GM10847 (cell line): ENCODE measurements around the gene YIPF1.
A peak's percentile ranks its signal among the peaks of the same experiment; 100 is the strongest.

Experiments
- POLR2A ChIP-seq: IDR thresholded peaks from 2 replicates; pipeline ENCODE4 v1.6.1; 2011; ENCODE audit not compliant: insufficient read length; ENCODE audit errors: extremely low read depth

Gene YIPF1

DNA sequence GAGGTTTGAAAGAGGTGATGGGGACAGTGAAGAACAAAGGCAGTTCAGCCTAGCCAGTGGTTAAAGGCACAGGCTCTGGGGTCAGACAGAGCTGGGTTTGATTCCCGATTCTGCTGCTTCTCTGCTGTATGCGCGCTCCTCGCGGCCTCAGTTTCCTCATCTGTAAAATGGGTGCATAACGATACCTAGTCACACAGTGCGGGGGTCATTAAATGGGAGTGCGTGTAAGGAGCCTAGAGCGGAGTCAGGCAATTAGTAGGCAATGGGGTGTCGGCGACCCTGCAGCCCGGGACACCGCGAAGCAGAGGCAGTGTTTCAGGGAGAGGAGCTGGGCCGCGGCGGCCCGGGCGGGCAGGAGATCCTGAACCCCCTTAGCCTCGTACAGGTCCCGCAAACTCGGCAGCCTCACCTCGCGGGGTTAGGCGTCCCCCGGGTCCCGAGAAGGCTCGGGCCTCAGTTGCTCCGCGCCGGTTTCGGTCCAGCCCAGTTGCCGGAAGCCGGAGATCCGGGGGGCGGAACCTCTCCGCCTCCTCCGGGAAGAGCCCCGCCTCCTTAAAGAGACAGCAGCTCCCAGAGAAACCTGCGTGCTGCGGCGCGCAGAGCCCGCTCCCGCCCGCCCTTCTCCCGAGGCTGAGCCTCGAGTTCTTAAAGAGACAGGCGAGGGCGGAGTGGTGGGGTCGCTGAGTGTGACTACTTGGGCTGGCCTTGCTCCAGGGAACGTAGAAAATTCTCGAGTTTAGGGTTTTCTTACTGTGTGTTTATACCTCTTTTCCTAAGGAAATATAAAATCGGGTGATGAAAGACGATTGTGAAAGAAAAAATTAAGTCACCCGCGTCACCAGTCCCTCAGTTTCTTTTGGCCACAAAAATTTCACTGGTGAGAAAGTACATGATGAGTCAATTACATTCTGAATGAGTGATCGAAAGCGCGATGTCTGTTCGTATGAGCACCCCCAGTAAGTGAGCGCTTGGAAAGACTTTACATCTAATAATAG, at the start of gene YIPF1:
Gene YIPF1, minus strand, starts transcription at position 494 of the 995 bp plus-strand sequence. CDS start 860 bp downstream, outside the sequence.
- TF ChIP-seq POLR2A: peak; percentile 65

DNA sequence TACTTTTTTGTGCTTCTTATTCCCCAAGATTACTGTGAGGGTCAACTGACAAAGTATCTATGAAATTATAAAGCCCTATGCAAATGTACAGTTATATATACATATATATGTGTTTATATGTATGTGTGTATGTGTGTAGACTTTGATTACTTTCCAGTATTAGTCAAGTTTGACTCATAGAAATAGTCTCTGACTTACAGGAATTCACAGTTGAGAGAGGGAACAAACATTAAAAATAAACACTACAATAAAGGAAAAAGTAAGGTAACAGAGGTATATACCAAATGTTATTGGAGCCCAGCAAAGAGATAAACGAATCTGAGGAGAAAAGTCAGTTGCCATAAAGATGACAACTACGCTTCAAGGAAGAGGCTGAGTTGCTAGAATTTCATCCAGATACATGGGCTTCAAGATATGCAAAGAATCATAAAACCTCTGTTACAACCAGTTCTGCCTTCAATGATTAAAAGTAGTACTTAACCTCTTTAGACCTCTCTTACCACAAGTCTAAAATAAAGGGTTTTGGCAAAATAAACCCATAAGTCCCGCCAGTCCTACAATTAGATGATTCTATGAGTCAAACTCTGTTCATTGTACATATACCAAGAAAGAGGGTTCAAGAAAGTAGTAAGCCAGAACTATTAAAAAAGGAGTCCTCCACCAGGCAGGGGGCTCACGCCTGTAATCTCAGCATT, 48.7 kb upstream of the YIPF1 start:
- TF ChIP-seq POLR2A: no peak

DNA sequence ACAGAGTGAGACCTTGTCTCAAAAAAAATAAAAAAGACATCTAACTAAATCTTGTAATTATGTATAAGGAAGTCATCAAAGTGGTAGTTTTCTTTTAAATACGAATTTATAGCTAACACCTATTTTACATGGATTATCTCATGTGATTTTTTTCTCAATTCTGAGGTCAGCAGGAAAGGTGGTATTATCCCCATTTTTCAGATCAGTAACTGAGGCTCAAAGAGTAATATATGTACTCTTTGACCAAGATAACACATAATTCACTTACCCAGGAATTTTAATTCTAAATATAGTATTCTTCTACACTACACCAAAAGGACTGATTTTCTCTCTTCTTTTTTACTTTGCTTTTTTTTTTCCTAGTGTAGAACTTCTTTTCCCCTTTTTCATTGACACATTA, 46.8 kb upstream of the YIPF1 start:
- no peak for TF ChIP-seq POLR2A

DNA sequence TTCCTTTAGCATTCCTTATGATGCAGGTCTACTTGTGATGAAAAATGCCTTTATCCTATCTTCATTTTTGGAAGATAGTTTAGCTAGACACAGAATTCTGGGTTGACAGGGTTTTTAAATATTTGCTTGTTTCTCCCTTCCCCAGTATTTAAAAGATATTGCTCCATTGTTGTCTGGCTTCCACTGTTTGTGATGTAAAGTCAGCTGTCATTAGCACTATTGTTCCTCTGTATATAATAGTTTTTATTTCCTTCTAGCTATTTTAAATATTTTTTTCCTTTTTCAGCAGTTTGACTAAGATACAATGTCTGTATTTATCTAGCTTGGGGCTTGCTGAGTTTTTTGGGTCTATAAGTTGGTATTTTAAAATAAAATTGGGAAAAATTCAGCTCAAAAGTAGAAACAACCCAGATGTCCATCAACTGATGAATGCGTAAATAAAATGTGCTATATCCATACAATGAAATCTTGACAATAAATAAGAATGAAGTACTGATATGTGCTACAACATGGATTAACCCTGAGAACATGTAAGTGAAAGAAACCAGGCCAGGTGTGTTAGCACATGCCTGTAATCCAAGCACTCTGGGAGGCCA, 44.7 kb upstream of the YIPF1 start:
- TF ChIP-seq POLR2A: no peak

DNA sequence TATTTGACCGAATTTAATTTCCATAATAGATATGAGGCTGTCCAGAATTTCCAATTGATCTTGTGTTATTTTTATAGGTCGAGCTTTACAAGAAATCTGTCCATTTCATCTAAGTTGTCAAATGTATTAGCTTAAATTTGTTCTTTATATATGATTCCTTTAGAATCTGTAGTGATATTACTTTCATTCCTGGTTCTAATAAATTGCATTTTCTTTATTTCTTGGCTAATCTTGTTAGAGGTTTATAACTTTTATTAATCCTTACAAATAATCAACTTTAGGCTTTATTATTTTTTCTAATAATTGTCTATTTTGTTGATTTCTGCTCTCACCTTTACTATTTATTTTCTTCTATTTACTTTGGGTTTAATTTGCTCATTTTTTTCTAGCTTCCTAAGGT, 41.9 kb upstream of the YIPF1 start:
- TF ChIP-seq POLR2A: no peak

DNA sequence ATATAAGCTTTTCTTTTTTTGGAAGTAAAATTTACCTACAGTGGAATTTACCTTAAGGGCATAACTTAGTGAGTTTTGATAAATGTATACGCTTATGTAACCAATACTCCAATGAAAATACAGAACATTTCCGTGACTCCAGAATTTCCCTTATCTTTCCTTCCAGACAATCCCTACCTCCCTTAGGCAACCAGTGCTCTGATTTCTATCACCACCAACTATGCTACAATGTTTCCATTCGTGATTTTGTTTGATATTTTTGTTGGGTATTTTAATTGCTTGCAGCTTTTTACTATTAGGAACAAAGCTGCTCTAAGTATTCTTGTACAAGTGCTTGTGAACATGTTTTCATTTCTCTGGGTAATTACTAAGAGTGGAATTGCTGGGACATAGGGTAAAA, 41.3 kb upstream of the YIPF1 start:
- no peak for TF ChIP-seq POLR2A

DNA sequence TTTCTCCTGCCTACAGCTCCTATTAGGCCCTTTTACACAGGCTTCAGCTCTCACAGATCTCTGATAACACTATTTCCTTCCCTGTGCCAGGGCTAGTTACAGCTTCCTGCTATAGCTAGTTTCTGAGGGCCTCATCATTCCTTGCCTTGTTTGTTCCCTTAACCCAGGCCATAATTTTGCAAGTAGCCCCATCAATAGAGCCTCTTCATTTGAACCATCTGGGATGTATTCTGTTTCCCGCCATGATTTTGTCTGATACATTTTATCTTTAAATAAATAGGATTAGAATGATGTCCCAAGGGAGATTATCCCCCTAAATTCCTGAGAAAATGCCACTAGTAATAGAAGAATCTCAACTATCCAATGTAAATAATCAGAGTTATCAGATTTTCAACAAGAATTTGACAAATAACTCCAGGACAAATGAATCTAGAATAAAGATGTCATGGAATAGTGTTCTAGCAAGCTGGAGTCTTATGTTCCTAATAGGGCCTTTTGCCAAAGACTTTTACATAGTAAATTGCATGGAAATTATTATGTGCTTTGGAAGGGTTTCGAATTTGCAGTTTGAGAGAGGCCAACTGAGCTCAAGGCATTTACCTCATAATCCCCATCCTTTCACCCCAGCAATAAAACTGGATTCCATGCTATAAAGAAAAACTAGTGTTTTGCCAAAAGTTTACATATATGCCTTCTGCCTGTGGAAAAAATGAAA, 39.8 kb upstream of the YIPF1 start:
- TF ChIP-seq POLR2A: no peak

DNA sequence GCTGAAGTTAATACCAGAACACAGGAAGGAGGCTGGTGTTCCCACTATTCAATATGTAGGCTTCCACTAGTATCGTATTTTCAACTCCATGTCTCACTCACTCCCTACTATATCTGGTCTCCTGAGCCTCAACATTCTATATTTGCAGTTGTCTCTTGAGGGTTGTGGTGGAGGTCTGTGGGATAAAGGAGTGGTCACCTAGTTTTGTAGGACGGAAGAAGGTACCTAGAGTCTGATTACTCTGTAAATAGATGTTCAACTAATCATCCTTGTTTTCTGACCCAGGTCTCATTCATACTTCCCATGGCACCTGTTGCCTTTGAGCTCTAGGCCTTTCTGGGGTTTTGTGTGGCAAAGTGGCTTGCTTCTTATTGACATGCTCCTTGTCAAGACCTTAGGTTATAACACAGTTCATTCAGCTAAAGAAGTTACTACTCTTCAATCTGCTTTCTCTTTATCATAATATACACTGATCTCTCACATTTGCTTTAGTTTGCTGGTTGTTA, 37.8 kb upstream of the YIPF1 start:
- no peak for TF ChIP-seq POLR2A

DNA sequence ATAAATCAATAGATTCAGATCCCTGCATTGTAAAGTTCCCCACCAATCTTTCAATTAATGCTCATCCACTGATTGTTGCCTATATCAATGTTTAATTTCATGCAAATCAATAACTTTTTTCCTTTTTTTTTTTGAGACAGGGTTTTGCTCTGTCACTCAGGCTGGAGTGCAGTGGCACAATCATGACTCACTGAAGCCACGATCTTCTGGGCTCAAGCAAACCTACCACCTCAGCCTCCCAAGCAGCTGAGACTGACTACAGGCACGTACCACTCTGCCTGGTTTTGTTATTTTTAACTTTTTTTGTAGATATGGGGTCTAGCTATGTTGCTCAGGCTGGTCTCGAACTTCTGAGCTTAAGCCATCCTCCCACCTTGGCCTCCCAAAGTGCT, 30.1 kb upstream of the YIPF1 start:
- no peak for TF ChIP-seq POLR2A

DNA sequence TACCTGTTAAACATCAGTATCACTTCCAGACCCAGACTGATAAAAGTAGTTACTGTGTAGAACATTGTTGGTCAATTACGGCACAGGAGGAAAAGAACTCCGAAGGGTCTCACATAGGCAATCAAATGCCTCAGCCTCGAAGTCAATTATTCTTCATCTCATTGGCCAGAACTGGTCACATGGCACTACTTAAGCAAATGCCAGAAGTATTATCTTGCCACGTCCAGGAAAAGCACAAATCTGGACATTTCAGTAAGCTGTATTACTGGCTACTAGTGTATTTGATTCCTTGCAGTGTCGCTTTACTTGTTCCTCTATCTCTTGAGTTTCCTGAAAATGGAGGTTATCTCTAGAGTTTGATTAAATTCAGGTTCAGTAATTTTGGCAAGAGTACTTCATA, 28.7 kb upstream of the YIPF1 start:
- no peak for TF ChIP-seq POLR2A

DNA sequence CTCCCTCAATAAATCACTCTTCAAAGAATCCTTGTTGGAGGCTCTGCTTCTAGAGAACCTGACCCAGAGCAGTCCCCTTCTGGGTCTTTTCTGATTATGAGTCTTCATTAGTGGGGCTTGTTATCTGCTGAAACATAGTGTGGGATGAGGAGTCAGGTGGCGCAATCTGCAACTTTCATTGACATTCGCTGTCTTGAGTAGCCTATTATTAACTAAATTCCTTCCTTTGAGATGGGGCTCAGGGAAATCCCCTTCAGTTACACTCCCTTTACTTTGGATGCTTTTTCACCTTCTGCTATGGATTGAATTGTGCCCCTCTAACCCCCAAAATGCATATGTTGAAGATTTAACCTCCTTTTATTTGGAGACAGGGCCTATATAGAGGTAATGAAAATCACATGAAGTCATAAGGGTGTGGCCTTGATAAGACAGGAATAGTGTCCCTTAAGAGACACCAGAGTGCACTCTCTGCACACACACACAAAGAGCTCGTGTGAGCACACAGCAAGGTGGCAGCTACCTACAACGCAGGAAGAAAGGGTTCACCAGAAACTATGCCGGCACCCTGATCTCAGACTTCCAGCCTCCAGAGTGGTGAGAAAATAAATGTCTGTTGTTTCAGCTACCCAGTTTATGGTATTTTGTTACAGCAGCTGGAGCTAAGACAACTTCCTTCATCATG, 23.9 kb upstream of the YIPF1 start:
- no peak for TF ChIP-seq POLR2A

DNA sequence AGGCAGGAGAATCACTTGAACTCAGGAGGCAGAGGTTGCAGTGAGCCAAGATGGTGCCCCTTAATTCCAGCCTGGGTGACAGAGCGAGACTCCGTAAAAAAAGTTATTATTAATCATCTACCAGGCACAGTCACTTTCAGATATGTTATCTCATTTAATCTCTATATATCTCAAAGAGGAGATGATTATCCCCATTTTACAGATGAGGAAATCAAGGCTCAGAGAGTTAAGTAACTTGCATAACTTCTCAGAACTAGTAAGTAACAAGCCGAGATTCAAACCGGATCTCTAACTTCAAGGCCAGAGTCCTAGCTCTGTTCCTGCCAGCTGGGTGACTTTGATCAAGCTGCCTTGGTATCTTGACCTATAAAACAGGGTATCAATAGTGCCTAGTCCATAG, 21.8 kb upstream of the YIPF1 start:
- no peak for TF ChIP-seq POLR2A

DNA sequence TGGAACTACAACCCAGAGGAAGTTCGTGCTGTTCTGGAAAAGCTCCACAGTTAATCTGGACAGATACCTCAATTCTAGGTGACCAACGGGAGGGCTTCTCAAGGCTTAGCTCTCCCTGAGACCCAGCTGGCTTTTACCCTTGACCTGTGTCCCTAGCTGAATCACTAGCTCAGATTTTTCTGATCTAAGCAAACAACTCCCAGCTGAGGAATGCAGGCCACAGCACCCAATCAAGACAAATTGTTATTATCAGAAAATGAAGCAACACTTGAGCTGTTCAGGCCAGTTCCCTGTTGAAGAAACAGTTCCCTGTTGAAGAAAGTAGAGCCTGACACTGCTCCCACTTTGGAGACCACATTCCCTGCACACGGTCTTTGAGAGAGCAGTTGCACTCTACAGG, 20.3 kb upstream of the YIPF1 start:
- no peak for TF ChIP-seq POLR2A

DNA sequence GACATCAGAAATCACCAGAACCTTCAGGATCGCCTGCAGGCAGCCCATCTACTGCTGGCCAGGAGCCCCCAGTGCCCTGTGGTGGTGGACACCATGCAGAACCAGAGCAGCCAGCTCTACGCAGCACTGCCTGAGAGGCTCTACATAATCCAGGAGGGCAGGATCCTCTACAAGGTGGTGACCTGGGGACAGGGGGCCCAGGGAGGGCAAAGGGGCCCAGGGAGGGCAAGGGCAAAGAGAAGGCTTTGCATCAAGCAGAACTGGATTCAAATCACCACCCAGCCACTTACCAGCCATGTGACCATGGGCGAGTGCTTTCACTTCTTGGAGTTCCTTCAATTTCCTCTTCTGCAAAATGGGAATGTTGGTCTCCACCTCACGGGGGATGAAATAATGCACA, 16.5 kb upstream of the YIPF1 start:
- TF ChIP-seq POLR2A: no peak
